ENCODE data around the gene ADSS1. TPM values are rescaled to one million over a fixed set of nuclear protein-coding genes. Genes with fewer than 3 reads are reported as not detected.
"Not testable (repeated sequence)": the region's sequence is repeated elsewhere in the genome, so short reads cannot be mapped to it uniquely, and the experiment has no call there.

Gene ADSS1
- total RNA-seq, 1 experiment from 2014 or later = 2.1 TPM

- peak; percentile 33 for DNase-seq (ENCODE audit: low spot score)
Observed at GRCh38 chr14:104749111-104749649, 25.2 kb downstream of the ADSS1 start.

- DNase-seq (ENCODE audit: low spot score) = no peak
Observed at GRCh38 chr14:104750056-104750752, 26.2 kb downstream of the ADSS1 start.

GRCh38 chr14:104750753-104751057, 26.7 kb downstream of the ADSS1 start:
- not testable (repeated sequence) for DNase-seq (ENCODE audit: low spot score)

- DNase-seq (ENCODE audit: low spot score) = no peak
Observed at GRCh38 chr14:104751539-104752422, 27.8 kb downstream of the ADSS1 start.

GRCh38 chr14:104752423-104752734, 28.4 kb downstream of the ADSS1 start:
- no peak for DNase-seq (ENCODE audit: low spot score)

- DNase-seq (ENCODE audit: low spot score) = peak; percentile 95
Observed at GRCh38 chr14:104752735-104753527, 28.9 kb downstream of the ADSS1 start, which contains the start of gene SIVA1. TSS of gene SIVA1 (plus strand) at chr14:104753147. CDS start at chr14:104753202, 55 bp downstream.

GRCh38 chr14:104753528-104754212, 29.6 kb downstream of the ADSS1 start:
- DNase-seq (ENCODE audit: low spot score) = no peak

GRCh38 chr14:104754213-104754851, 30.3 kb downstream of the ADSS1 start:
- no peak for DNase-seq (ENCODE audit: low spot score)

- DNase-seq (ENCODE audit: low spot score) = no peak
Observed at GRCh38 chr14:104755621-104756020, 31.6 kb downstream of the ADSS1 start.

GRCh38 chr14:104756477-104757237, 32.6 kb downstream of the ADSS1 start:
- no peak for DNase-seq (ENCODE audit: low spot score)

GRCh38 chr14:104757238-104757585, 33.2 kb downstream of the ADSS1 start:
- DNase-seq (ENCODE audit: low spot score) = no peak

- no peak for DNase-seq (ENCODE audit: low spot score)
Observed at GRCh38 chr14:104757681-104758392, 33.8 kb downstream of the ADSS1 start.

GRCh38 chr14:104758981-104759969, 35.2 kb downstream of the ADSS1 start:
- DNase-seq (ENCODE audit: low spot score) = no peak

- DNase-seq (ENCODE audit: low spot score) = no peak
Observed at GRCh38 chr14:104765517-104765916, 41.5 kb downstream of the ADSS1 start.

- no peak for DNase-seq (ENCODE audit: low spot score)
Observed at GRCh38 chr14:104766256-104766862, 42.3 kb downstream of the ADSS1 start.

GRCh38 chr14:104766863-104767633, 43.0 kb downstream of the ADSS1 start:
- no peak for DNase-seq (ENCODE audit: low spot score)

- DNase-seq (ENCODE audit: low spot score) = no peak
Observed at GRCh38 chr14:104767634-104767918, 43.5 kb downstream of the ADSS1 start.
